ENCODE measurements around the gene ZBTB40. TPM values are rescaled to one million over a fixed set of nuclear protein-coding genes. Genes with fewer than 3 reads are reported as not detected.
A peak's percentile ranks its signal among the peaks of the same experiment; 100 is the strongest.

The ZBTB40 gene
- total RNA-seq, 4 donors from 2014 or later, result 13.2 to 19.9 (median 17.8) TPM

DNA sequence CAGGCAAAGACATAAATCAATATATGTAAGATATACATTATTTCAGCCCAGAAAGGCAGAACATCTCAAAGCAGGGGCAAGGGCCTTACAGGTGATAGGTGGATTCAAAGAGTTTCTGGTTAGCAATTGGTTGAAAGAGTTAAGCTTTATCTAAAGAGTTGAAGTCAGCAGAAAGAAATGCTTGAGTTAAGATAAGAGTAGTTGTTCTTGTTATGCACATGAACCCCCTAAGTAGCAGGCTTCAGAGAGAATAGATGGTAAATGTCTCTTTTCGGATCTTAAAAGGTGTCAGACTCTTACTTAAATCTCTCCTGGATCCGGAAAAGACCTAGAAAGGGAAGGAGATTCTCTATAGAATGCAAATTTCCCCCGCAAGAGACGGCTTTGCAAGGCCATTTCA lies 8.3 kb upstream of the ZBTB40 start:
- TF ChIP-seq, protein P1, sequence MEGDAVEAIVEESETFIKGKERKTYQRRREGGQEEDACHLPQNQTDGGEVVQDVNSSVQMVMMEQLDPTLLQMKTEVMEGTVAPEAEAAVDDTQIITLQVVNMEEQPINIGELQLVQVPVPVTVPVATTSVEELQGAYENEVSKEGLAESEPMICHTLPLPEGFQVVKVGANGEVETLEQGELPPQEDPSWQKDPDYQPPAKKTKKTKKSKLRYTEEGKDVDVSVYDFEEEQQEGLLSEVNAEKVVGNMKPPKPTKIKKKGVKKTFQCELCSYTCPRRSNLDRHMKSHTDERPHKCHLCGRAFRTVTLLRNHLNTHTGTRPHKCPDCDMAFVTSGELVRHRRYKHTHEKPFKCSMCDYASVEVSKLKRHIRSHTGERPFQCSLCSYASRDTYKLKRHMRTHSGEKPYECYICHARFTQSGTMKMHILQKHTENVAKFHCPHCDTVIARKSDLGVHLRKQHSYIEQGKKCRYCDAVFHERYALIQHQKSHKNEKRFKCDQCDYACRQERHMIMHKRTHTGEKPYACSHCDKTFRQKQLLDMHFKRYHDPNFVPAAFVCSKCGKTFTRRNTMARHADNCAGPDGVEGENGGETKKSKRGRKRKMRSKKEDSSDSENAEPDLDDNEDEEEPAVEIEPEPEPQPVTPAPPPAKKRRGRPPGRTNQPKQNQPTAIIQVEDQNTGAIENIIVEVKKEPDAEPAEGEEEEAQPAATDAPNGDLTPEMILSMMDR (IDR thresholded peaks at IDR 0.05), result no peak
- DNase-seq (ENCODE audit: low spot score), result no peak
- no peak for ATAC-seq (ENCODE audit: low FRiP score)

DNA sequence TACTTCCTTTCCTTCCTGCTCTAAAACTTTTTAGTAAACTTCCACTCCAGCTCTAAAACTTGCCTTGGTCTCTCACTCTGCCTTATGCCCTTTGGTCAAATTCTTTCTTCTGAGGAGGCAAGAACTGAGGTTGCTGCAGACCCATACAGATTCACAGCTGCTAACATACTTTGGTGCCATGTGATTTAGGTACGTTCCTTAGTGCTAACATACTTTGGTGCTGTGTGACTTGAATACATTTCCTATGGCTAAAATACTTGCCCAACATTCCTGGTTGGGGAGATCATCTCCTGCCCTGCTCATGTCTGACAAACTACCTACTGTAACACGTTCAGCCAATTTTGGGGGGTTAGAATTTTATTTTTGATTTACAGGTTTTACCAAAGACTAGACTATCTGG lies 6.8 kb upstream of the ZBTB40 start:
- DNase-seq (ENCODE audit: low spot score) (no peak), ATAC-seq (ENCODE audit: low FRiP score) (no peak)

DNA sequence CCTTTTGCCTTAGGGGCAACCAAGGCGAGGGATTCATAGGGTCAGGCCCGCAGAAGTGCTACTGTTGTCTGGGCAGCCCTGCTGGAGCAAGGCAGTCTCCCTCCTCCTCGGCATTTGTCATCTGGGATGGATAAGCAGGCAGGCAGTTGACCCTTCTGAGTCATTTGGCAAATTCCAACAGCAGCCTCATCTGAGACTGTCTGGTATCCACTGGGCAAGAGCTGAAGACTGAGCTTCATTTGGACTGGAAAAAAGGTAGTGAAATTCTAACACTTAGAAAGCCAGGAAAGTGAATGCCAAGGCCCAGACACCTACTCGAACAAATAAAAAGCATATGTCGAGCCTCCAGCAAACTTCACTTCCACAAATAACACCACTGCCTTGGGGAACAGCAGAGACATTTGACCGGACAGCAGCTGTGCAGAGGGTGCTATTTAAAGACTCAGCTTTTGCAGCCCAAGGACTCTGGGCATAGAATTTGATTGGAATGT lies 4.0 kb upstream of the ZBTB40 start:
- peak; percentile 22 for ATAC-seq (ENCODE audit: low FRiP score)
- TF ChIP-seq, protein P1 (IDR thresholded peaks at IDR 0.05), result no peak
- no peak for DNase-seq (ENCODE audit: low spot score)

More for the DNA sequence above, 6.8 kb upstream of the ZBTB40 start:
- TF ChIP-seq, protein P1 (IDR thresholded peaks at IDR 0.05), result no peak

DNA sequence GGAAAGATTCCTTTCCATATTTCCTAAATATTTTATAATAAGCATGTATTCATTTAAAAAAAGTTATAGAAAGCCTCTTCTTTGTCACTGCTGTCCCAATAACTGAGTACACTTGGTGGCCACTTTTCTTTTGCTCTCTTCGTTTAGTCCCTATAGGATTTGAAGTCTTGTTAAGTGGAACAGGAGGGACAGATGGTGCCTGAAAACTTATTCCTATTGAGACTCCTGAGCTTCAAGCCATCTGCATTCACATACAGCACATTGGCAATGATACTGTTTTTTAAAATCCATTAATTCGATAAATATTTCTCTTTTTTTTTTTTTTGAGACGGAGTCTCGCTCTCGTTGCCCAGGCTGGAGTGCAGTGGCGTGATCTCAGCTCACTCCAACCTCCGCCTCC lies 2.0 kb upstream of the ZBTB40 start:
- ATAC-seq (ENCODE audit: low FRiP score), result no peak
- no peak for DNase-seq (ENCODE audit: low spot score)
- TF ChIP-seq, protein P1 (IDR thresholded peaks at IDR 0.05), result no peak

DNA sequence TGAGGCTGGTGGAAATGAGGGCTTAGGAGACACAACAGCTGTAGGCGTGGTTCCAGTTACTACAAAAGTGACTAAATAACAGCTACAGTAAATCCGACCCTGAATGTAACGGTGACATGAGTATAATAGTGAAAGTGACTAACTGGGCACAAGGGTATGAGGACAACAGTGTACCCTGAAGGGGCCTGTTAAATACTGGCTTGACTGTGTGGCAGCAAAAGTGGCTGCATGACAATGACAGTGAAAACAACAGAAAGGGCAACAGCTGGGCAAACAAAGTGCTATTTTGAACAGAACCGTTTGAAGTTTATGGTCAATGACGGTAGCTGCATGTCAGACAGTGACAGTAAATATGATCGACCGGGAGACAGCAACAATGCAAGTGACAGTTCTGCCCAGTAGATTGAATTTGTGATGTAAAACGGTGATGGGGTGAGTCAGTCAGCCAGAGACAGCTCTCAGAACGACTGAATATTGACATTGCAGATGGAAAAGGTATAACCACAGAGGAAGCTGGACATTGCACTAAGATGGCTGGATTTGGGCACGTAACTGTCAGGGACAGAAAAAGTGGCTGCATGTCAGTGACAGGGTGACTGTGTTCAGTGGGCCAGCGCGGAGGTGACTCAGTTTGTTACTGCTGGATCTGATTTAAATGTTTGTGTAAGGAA lies 1.2 kb upstream of the ZBTB40 start:
- TF ChIP-seq, protein P1 (IDR thresholded peaks at IDR 0.05), result no peak
- ATAC-seq (ENCODE audit: low FRiP score), result no peak
- no peak for DNase-seq (ENCODE audit: low spot score)

DNA sequence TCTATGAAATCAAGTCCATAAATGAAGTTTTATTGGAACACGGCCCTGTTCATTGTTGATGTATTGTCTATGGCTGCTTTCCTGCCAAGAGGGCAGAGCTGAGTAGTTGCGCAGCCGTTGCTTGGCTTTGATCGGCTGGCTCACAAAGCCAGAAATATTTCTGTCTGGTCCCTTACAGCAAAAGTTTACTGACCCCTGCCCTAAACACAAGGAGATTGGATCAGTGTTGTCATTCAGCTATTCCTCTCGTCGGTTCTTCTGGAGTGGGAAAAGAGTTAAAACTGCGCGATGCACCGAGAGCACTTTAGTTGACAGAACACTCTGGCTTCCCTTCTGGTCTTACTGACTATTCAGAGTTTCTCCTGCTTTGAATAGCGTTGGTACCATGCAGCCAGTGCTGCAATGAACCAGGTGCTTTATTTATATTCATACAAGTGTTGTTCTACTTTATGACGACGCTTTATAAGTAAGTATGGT lies 868 bp downstream of the ZBTB40 start:
- ATAC-seq (ENCODE audit: low FRiP score), result peak; percentile 21
- DNase-seq (ENCODE audit: low spot score), result no peak
- TF ChIP-seq, protein P1 (IDR thresholded peaks at IDR 0.05), result no peak

DNA sequence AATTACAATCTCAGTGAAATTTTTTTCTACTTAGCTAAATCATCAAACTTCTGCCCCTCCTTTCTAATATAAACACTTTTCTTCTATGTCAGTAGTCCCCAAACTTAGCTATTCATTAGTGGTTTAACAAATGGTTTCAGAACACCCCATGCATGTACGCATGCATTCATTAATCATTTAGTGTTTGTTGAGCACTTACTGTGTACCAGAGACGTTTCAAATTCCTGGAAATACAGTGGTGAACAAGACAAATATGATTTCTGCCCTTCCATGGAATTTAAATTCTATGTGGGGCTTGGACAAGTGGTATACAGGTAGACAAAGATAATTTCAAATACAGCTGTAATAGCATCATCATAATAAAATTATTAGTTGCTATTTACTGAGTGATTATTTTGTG lies 1.5 kb downstream of the ZBTB40 start:
- no peak for ATAC-seq (ENCODE audit: low FRiP score)
- TF ChIP-seq, protein P1 (IDR thresholded peaks at IDR 0.05), result no peak
- DNase-seq (ENCODE audit: low spot score), result no peak

Data from omental fat pad (tissue), 4 donors.